DMS153 treated with DMSO at 0.1 percent for 48 hours (cell line): Measurements from ENCODE around the gene GUCY2C.
A peak's percentile ranks its signal among the peaks of the same experiment; 100 is the strongest.
"Not testable (repeated sequence)": the region's sequence is repeated elsewhere in the genome, so short reads cannot be mapped to it uniquely, and the experiment has no call there.

Experiments used
- DNase-seq: peaks from one replicate; lab custom pipeline; 2025; ENCODE audit not compliant: unreplicated experiment; lab: John Stamatoyannopoulos, UW

Gene GUCY2C

GRCh38 chr12:14682231-14682630 is 14.2 kb downstream of the GUCY2C start:
- not testable (repeated sequence) for DNase-seq

- no peak for DNase-seq
These were observed 14.8 kb downstream of the GUCY2C start for GRCh38 chr12:14681625-14682024.

- no peak for DNase-seq
These were observed 15.2 kb downstream of the GUCY2C start for GRCh38 chr12:14681190-14681589.

DNA sequence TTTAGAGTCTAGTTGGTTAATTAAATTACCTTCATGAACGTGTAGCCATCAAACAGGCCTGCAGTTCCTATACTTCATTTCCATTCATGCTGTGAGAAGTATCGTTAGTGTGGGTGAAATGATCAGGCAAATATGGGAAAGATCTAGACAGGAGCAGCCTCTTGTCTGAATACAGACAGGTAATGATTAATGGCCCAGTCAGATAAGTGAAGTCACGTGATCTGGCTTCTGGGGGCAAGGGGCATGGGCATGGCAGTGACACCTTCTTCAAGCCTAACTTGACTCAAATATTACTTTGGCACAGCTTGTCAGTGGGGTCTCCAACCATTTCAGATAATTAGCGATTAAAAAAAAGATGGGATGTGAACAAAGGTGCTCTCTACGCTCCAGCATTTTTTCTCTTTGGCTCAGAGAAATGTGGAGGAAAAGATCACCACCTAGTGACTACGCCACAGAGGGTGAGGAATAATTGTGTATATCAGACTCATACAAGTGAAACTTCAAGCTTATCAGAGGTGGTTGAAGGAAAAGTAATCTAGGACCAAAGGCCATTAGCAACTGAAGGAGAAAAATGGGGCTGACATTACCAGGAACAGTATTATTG is 17.8 kb downstream of the GUCY2C start:
- DNase-seq, result no peak

DNA sequence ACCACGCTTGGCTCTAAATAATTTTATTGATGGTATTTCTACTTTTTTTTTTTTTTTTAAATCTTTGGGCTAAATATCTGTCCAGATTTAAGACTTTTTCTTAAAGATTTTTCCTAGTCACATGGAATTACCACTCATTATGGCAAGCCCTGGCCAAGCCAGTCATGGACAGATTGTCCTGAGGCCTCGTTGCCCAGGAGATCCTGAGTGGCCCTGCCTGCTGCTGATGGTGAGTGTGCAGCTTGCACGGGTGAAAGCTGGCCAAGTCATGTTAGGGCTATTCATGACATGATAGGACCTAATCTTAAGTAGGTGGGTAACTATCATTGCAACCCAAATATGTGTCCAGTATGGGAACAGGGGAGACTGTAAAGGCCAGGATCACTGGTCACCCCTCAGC is 27.8 kb downstream of the GUCY2C start:
- no peak for DNase-seq

DNA sequence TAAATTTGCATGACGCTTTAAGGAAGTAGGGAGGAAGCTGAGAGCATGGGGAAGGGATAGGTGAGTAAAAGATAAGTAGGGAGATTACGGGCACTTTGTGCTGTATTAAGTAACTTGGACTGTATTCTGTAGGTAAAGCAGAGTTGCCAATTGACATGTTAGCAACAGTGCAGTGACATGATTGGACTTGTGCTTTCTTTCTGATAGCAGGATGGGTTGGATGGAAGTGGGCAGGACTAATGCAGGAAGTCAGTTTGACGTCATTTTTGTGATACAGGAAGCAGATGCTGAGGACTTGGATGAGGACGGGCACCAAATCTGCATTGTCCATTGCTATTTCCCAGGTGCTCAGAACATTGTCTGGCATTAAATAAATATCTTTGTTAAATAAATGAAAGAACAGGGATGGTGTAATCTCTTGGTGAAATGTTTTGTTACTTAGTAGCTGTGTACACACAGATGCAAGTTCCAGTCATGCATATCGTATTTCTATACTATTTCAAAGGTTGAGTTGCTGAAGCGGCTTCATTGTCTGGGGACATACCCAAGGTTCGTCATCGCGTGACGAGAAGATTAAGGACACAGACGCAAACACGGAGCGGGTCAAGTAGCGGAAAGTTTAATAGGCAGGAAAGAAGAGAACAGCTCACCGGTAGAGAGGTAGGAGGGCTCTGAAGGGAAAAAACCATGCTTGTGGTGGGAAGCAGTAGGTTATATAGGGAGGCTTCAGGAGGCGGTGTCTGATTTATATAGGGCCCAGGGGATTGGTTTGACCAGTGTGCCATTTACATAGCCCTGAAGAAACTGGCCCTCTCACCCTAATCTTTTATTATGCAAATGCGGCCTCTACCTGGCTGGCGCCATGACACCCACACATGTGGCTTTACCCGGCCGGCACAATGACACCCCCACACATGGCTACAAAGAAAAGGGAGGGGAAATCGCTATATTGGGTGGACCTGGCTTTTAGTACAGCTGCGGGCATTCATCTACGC is 30.7 kb downstream of the GUCY2C start:
- peak; percentile 91 for DNase-seq

- peak; percentile 20 for DNase-seq
These were observed 31.9 kb downstream of the GUCY2C start for GRCh38 chr12:14664434-14665023.

- DNase-seq, result no peak
These were observed 33.4 kb downstream of the GUCY2C start for GRCh38 chr12:14663002-14663401.

- DNase-seq, result no peak
These were observed 39.6 kb downstream of the GUCY2C start for GRCh38 chr12:14656846-14657245.

- no peak for DNase-seq
These were observed 41.1 kb downstream of the GUCY2C start for GRCh38 chr12:14655284-14655683.

- no peak for DNase-seq
These were observed 41.6 kb downstream of the GUCY2C start for GRCh38 chr12:14654842-14655241.

- DNase-seq, result no peak
These were observed 42.0 kb downstream of the GUCY2C start for GRCh38 chr12:14654416-14654815.

DNA sequence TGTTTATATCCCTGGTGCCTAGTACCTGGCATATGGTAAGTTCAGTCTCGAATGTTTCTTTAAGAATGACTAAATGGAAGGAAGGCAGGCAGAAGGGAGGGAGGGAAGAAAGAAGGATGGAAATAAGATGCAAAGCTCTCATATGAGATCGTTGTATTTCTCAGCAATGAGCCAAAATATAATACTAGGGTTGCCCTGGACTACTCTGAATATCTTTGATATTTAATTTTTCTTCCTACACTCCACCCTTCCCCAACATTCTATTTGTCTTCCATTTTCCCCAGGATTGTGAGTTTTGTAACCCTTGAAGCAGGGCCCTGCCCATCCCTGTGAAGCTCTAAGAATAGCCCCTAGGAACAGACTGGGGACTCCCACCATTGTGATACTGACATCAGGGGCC is 43.9 kb downstream of the GUCY2C start:
- no peak for DNase-seq

GRCh38 chr12:14651371-14651770 is 45.0 kb downstream of the GUCY2C start:
- no peak for DNase-seq

GRCh38 chr12:14650789-14651188 is 45.6 kb downstream of the GUCY2C start:
- no peak for DNase-seq

DNA sequence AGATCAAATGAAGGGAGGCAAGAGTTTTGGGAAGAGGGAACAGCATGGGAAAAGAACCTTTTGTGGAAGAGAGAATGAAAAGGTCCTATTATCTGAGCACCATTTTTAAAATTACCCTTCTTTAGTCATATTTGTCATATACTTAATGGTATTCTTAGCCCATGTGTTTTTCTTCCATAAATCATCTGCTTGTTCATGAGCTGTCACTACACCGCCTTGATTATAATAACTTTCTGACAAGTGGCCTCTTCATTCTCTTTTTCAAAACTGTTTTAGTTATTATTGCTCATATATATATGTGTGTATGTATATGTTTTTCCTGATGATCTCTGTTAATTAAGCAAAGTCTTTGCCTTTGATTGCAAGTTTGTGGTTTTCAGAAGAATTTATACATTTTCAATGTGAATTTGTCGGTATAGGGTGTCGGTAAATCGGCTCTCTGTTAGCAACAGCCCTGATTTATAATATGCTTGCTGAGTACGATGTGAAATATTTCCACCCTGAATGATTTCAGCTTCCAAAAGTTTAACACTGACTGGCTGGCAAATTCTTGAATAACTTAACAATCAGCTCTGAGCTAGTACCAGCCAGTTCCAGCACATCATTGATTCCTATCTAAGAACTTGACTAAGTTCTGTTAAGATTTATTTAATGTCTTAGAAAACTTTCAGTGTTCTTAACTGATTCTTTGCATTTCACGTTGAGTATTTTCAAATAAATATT is 49.2 kb downstream of the GUCY2C start:
- DNase-seq, result no peak

DNA sequence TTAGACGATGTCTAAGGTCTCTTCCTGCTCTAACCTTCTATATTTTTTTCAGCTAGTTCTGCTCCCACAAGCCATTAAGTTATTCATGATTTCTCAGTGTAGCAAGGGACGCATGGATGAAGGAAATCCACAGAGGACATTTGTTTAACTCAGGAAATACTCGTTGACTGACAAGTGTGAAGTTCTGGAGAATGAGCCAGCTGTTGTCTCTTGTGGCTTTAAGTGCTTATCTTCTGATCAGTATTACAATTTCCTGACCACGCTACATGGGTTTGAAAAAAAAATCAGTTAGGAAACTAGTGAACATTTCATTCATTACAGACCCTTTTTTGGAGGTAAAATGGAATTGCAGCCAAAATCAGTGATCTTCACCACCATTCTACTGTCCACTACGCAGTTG is 53.1 kb downstream of the GUCY2C start:
- no peak for DNase-seq

DNA sequence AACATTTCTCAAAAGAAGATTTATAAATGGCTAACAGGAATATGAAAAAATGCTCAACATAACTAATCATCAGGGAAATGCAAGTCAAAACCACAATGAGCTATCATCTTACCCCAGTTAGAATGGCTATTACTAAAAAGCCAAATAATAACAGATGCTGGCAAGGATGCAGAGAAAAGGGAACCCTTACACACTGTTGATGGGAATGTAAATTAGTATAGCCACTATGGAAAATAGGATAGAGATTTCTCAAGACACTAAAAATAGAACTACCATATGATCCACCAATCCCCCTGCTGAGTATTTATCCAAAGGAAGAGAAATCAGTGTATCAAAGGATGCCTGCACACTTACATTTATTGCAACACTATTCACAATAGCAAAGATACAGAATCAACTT is 58.3 kb downstream of the GUCY2C start:
- DNase-seq, result no peak

GRCh38 chr12:14635776-14636175 is 60.6 kb downstream of the GUCY2C start:
- DNase-seq, result no peak

- DNase-seq, result no peak
These were observed 65.6 kb downstream of the GUCY2C start for GRCh38 chr12:14630793-14631192.
